ENCODE measurements around the gene SSR1. TPM values are rescaled to one million over a fixed set of nuclear protein-coding genes. Genes with fewer than 3 reads are reported as not detected.

SSR1 gene
- total and polyA plus RNA-seq, 2 of the 13 experiments (the other 11 are each of a cell fraction or from before 2014, with no cell fraction given) = 203 to 243 TPM

DNA sequence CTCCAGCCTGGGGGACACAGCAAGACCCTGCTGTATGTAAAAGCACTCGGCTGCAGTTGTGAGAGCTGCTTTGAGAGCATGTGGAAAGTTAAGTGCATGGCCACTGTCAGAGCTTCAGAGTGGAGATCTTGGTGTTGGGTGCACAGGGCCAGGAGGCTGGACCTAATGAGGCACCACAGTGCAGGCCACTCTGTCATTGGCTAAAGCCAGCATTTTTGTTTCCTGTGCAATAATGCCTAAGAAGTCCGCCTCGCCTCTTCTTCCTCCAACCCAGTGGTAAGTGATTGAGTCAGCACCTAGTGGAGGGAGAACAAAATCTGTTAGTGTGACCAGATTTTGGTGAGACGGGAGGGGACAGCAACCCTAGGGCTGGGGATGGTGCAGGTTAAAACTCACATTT lies 60.6 kb downstream of the SSR1 start:
- POLR2A ChIA-PET = no interaction called here
- no peak overlapping the region for H3K4me2 ChIP-seq (ENCODE audit: low read depth, low read length)
- H3K27me3 ChIP-seq (ENCODE audit: control insufficient read depth in 1 of 2, insufficient read depth in 2 of 2, low read length in 2 of 2) = no peaks in the 10 kb centered on the region
- no peaks in the 10 kb centered on the region for H4K20me1 ChIP-seq (ENCODE audit: insufficient read depth, low read length)
- CTCF ChIA-PET (ENCODE audit: low intra/inter-chr PET ratio, low total read pairs) = no interaction called here
- no peaks in the 10 kb centered on the region for H3K79me2 ChIP-seq (ENCODE audit: insufficient read depth, low read length)
- H3K4me1 ChIP-seq (ENCODE audit: insufficient read depth, low read length) = peaks cover 10% of the 10 kb centered on the region
- intact Hi-C loops (cut with micrococcal nuclease; ENCODE audit: unreplicated experiment) = no loop called here
- DNase-seq (ENCODE audit: low spot score) (no peak), ATAC-seq (no peak), FAIRE-seq (no peak)
- BruUV-seq (replicated peaks) = no TSS peak
- TF ChIP-seq RBM22 (optimal IDR thresholded peaks at IDR 0.05; ENCODE audit: low read length) (peak; percentile 68), SOX13 (IDR thresholded peaks at IDR 0.05) (no peak), SOX13 (CRISPR knock-in tag; conservative IDR thresholded peaks at IDR 0.05 in 1 of 2, IDR thresholded peaks at IDR 0.05 in 1 of 2) (no peak)
- H3K9me3 ChIP-seq (ENCODE audit: low read length) = peaks cover 15% of the 10 kb centered on the region
- H3K4me3 ChIP-seq (replicated peaks in 1 of 3; ENCODE audit: insufficient read depth in 1 of 3, low read depth in 2 of 3, low read length in 3 of 3) = no peak overlapping the region
- H3K36me3 ChIP-seq (replicated peaks in 1 of 2; ENCODE audit: control insufficient read depth in 1 of 2, insufficient read depth in 2 of 2, low read length in 2 of 2) = peaks cover 25 to 41% of the 10 kb centered on the region in 2 experiments
- no peak overlapping the region for H3K27ac ChIP-seq (ENCODE audit: extremely low read length, insufficient read depth, low read length)
- H2AFZ ChIP-seq (ENCODE audit: low read length) = no peak overlapping the region
- H3K9ac ChIP-seq (ENCODE audit: insufficient read depth, low read depth, low read length) = no peak overlapping the region
- in situ Hi-C loops (cut with HindIII; ENCODE audit: extremely low pct_ligation_motif_present, low pct_unique_long_range_greater_than_20kb) = no loop called here
- WGBS (ENCODE audit: low lambda C conversion rate) = 88% methylated on average over 3 of the region's 4 CpGs

DNA sequence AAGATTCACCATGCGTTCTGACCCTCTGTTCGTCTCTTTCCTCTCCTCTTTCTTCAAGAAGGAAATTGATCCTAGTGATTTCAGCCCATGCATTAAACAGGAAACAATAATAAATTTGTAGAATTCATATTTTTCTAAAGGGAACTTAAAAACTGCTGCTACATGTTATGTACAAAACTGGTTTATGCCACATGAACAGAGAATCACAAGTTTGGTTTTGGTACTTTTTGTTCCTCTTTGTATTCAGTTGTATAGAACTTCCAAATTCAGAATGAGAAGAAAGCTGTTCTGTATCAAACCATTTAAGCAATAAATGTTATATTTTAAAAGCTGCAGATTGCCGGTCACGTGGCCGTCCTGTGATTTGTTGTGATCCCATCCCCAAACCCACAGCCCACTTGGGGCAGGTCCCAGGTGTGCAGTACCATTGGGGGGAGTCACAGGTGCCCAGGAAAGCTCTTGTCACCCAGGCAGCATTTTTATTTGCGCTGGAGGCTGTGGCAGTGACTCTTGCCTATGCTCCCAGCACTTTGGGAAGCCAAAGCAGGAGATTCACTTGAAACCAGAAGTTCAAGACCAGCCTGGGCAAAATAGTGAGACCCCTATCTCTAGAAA lies 61.2 kb downstream of the SSR1 start:
- POLR2A ChIA-PET = no interaction called here

More for the DNA sequence above, 61.2 kb downstream of the SSR1 start:
- ATAC-seq (no peak), FAIRE-seq (no peak), DNase-seq (ENCODE audit: low spot score) (no peak)
- peaks cover 14% of the 10 kb centered on the region for H3K9me3 ChIP-seq (ENCODE audit: low read length)
- in situ Hi-C loops (cut with HindIII; ENCODE audit: extremely low pct_ligation_motif_present, low pct_unique_long_range_greater_than_20kb) = no loop called here
- peaks cover 31 to 47% of the 10 kb centered on the region in 2 experiments for H3K36me3 ChIP-seq (replicated peaks in 1 of 2; ENCODE audit: control insufficient read depth in 1 of 2, insufficient read depth in 2 of 2, low read length in 2 of 2)
- no peak overlapping the region for H3K4me2 ChIP-seq (ENCODE audit: low read depth, low read length)
- H3K9ac ChIP-seq (ENCODE audit: insufficient read depth, low read depth, low read length) = no peak overlapping the region
- no peaks in the 10 kb centered on the region for H4K20me1 ChIP-seq (ENCODE audit: insufficient read depth, low read length)
- TF ChIP-seq ZNF780A (CRISPR knock-in tag; IDR thresholded peaks at IDR 0.05) (no peak), ZNF33B (CRISPR knock-in tag; IDR thresholded peaks at IDR 0.05) (no peak), HHEX (CRISPR knock-in tag; IDR thresholded peaks at IDR 0.05) (no peak), ZNF367 (CRISPR knock-in tag; IDR thresholded peaks at IDR 0.05; ENCODE audit: borderline replicate concordance) (no peak), ZSCAN20 (CRISPR knock-in tag; IDR thresholded peaks at IDR 0.05; ENCODE audit: borderline replicate concordance) (no peak), DPF2 (CRISPR knock-in tag; IDR thresholded peaks at IDR 0.05; ENCODE audit: borderline replicate concordance, low read depth) (no peak), TFAP4 (IDR thresholded peaks at IDR 0.05; ENCODE audit: borderline replicate concordance, low read depth) (no peak), MLLT10 (CRISPR knock-in tag; IDR thresholded peaks at IDR 0.05) (no peak), RELA (CRISPR knock-in tag; IDR thresholded peaks at IDR 0.05) (no peak)
- H3K27ac ChIP-seq (ENCODE audit: extremely low read length, insufficient read depth, low read length) = no peak overlapping the region
- no peak overlapping the region for H3K4me3 ChIP-seq (replicated peaks in 1 of 3; ENCODE audit: insufficient read depth in 1 of 3, low read depth in 2 of 3, low read length in 3 of 3)
- no peak overlapping the region for H2AFZ ChIP-seq (ENCODE audit: low read length)
- peaks cover 10% of the 10 kb centered on the region for H3K4me1 ChIP-seq (ENCODE audit: insufficient read depth, low read length)
- 99% methylated on average over 6 of the region's 6 CpGs for WGBS (ENCODE audit: low lambda C conversion rate)
- BruUV-seq (replicated peaks) = no TSS peak
- H3K79me2 ChIP-seq (ENCODE audit: insufficient read depth, low read length) = no peaks in the 10 kb centered on the region
- H3K27me3 ChIP-seq (ENCODE audit: control insufficient read depth in 1 of 2, insufficient read depth in 2 of 2, low read length in 2 of 2) = no peaks in the 10 kb centered on the region
- intact Hi-C loops (cut with micrococcal nuclease; ENCODE audit: unreplicated experiment) = no loop called here
- CTCF ChIA-PET (ENCODE audit: low intra/inter-chr PET ratio, low total read pairs) = no interaction called here
